GM12891 (cell line): Measurements from ENCODE around the gene KCTD2.
"Not testable (repeated sequence)": the region's sequence is repeated elsewhere in the genome, so short reads cannot be mapped to it uniquely, and the experiment has no call there.

ENCODE experiments used
- DNase-seq: peaks from one replicate; pipeline ENCODE4 v3.0.0; 2011; ENCODE audit warnings: low spot score; ENCODE audit not compliant: insufficient read length
- FAIRE-seq: peaks from 2 replicates; lab custom pipeline; 2011; peaks lifted over from hg19 to GRCh38; lab: Jason Lieb, UNC
- PAX5 ChIP-seq: IDR thresholded peaks from 2 replicates; pipeline ENCODE4 v1.6.1; 2011; ENCODE audit warnings: low read length, moderate library complexity, mild to moderate bottlenecking; ENCODE audit not compliant: insufficient read depth, severe bottlenecking
- POLR2A ChIP-seq: IDR thresholded peaks from 2 replicates; pipeline ENCODE4 v1.6.1; 2011; ENCODE audit warnings: low read depth, low read length, control low read depth
- POLR2AphosphoS5 ChIP-seq: IDR thresholded peaks from 2 replicates; pipeline ENCODE4 v1.6.1; 2011; ENCODE audit warnings: low read depth, low read length, control low read depth
- POU2F2 ChIP-seq: IDR thresholded peaks from 2 replicates; pipeline ENCODE4 v1.6.1; 2011; ENCODE audit warnings: low read depth, mild to moderate bottlenecking, control low read depth, low read length, moderate library complexity
- SPI1 ChIP-seq: IDR thresholded peaks from 2 replicates; pipeline ENCODE4 v1.6.1; 2011; ENCODE audit warnings: low read depth, low read length, control low read depth
- TAF1 ChIP-seq: IDR thresholded peaks from 2 replicates; pipeline ENCODE4 v1.6.1; 2011; ENCODE audit warnings: low read depth, low read length, control low read depth

The KCTD2 gene

GRCh38 chr17:75013092-75013559, 33.9 kb upstream of the KCTD2 start:
- FAIRE-seq, result no peak
- DNase-seq, result no peak
- TF ChIP-seq POU2F2, result no peak
- TF ChIP-seq POLR2AphosphoS5, result no peak
- no peak for TF ChIP-seq SPI1
- no peak for TF ChIP-seq TAF1
- TF ChIP-seq PAX5, result no peak
- no peak for TF ChIP-seq POLR2A

DNA sequence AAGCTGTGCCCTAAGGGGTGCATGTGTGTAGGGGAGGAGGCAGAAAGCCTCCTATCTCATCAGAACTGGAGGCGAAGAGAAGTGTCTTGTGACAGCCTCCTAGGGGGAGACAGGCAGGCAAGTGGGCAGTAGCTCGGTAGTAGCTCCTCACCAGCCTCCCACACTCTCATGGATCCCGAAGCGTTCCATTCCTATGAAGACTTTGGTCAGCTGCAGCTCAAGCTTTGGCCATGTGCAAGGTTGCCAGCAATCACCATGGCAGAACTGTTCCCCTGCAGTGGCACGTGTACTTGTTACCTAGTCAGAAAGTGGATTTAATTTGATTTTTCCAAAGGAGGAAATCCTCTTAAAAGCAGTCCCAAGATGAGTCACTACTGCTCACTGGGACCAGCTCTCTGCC, 27.9 kb upstream of the KCTD2 start:
- TF ChIP-seq PAX5, result no peak
- no peak for TF ChIP-seq POLR2A
- TF ChIP-seq POU2F2, result no peak
- no peak for TF ChIP-seq SPI1
- no peak for TF ChIP-seq POLR2AphosphoS5
- no peak for TF ChIP-seq TAF1
- DNase-seq, result no peak
- FAIRE-seq, result no peak

- DNase-seq, result no peak
- TF ChIP-seq SPI1 (no peak), TAF1 (no peak), PAX5 (no peak), POLR2AphosphoS5 (no peak)
- no peak for FAIRE-seq
Measured at GRCh38 chr17:75019710-75020109, 27.3 kb upstream of the KCTD2 start.

DNA sequence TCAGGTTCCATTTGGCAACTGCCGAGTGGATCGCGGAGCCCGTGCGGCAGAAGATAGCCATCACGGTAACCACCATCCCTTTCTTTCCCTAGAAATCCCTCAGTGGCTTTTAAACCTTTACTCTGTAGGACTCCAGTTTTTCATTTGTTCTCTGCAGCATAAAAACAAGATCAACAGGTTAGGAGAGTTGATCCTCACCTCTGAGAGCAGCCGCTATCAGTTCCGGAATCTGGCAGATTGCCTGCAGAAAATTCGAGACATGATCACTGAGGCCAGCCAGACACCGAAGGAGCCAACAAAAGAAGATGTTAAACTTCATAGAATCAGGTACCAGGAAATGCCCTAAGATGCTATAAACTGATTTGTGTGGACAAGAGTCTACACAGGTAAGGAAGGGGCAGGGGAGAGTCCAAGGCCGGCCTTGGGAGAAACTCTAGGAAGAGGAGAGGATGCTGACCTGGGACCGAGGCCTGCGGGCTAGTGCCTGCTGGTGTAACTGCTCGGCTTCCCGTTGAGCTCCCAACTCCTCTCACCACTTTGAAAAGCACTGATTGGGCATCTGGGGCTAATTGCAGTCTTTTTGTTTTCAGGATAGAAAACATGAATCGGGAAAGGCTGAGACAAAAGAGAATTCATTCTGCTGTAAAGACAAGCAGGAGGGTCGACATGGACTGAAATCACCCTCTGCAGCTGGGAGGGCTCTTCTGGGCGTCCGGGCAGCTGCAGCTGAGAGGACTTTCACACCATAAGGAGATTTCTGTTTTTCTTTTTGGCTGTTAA, 26.5 kb upstream of the KCTD2 start:
- no peak for TF ChIP-seq POLR2AphosphoS5
- DNase-seq (no peak), FAIRE-seq (no peak)

- TF ChIP-seq POU2F2, result no peak
- TF ChIP-seq POLR2A, result no peak
- TF ChIP-seq TAF1, result no peak
- no peak for TF ChIP-seq POLR2AphosphoS5
- TF ChIP-seq PAX5, result no peak
- TF ChIP-seq SPI1, result no peak
- FAIRE-seq (peak; percentile 40), DNase-seq (no peak)
Measured at GRCh38 chr17:75024686-75025397, 22.2 kb upstream of the KCTD2 start.

DNA sequence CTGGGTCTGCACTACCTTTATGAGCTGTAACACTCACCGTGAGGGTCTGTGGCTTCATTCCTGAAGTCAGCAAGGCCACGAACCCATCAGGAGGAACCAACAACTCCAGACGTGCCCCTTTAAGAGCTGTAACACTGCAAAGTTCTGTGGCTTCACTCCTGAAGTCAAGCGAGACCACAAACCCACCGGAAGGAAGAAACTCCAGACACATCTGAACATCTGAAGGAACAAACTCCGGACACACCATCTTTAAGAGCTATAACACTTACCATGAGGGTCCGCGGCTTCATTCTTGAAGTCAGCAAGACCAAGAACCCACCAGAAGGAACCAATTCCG, 21.7 kb upstream of the KCTD2 start:
- DNase-seq, FAIRE-seq: not testable (repeated sequence)

- DNase-seq, FAIRE-seq: not testable (repeated sequence)
Measured at GRCh38 chr17:75026650-75027049, 20.4 kb upstream of the KCTD2 start.

- TF ChIP-seq POLR2A (no peak), POU2F2 (no peak), POLR2AphosphoS5 (no peak), TAF1 (no peak), PAX5 (no peak), SPI1 (no peak)
- FAIRE-seq, result no peak
- DNase-seq, result no peak
Measured at GRCh38 chr17:75030161-75030560, 16.9 kb upstream of the KCTD2 start.

DNA sequence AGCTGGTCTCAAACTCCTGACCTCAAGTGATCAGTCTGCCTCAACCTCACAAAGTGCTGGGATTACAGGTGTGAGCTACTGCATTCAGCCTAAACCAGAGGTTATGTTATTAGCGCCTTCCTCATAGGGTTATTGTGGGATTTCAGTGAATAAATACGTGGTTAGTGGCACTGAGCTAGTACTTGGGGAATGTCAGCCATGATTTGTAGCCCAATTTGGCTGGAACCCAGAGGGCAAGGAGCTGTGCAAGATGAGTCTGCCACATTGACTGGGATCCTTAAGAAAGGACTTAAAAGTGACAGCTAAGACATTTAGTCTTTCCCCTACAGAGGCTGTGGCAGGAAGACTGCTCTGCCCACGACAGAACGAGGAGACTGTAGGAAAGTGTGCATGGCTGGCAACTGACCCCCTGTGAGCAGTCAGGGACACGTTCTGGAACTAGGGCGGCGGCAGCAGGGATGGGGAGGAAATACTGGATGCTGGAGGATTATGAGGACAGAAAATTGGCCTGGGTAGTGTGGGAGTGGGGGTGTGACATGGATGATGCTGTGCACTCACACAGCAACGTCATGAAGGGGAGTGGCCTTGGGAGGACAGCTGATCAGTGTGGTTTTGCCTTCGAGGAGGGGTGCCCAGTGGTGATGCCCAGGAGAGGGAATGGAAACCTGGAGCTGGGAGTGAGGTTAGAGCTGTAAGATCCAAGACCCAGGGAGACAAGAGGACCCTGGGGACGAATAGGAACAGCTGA, 14.9 kb upstream of the KCTD2 start:
- TF ChIP-seq POLR2AphosphoS5, result no peak
- no peak for TF ChIP-seq SPI1
- TF ChIP-seq PAX5, result no peak
- TF ChIP-seq TAF1, result no peak
- no peak for TF ChIP-seq POLR2A
- TF ChIP-seq POU2F2, result no peak
- peak; percentile 42 for DNase-seq

DNA sequence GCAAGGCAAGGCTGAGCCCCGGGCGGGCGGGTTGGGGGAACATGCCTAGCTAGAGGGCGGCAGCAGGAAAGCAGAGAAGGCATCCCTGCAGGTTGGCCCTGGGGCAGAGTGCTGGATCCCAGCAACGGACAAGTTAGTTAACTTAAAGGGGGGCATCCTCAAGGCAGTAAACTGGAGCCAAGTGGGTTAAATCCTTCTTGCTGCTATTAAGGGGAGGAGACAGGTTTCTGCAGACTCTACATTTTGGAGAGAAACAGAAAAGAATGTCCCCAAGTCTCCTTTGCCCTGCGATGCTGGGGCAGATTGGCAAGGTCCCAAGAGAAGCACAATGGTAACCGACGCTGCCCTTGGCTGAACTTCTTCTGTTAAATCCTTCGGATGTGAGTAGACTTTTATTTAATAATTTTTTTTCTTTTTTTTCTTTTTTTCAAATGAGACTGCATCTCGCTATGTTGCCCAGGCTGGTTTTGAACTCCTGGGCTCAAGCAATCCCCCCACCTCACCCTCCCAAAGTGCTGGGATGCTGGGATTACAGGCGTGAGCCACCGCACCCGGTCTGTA, 14.2 kb upstream of the KCTD2 start:
- TF ChIP-seq TAF1, result no peak
- DNase-seq (no peak), FAIRE-seq (no peak)

More for the DNA sequence above, 14.9 kb upstream of the KCTD2 start:
- FAIRE-seq, result peak; percentile 88
